ENCODE data around the gene IL36A. TPM values are rescaled to one million over a fixed set of nuclear protein-coding genes. Genes with fewer than 3 reads are reported as not detected.
A peak's percentile ranks its signal among the peaks of the same experiment; 100 is the strongest.

The IL36A gene
- under 1 TPM; 0.29 to 0.53 TPM for total RNA-seq

GRCh38 chr2:113005030-113005509 lies at the start of gene IL36A:
TSS of gene IL36A (plus strand) at chr2:113005459. CDS start at chr2:113005872, 413 bp downstream.
- no peaks in the 10 kb centered on the region for H3K27me3 Mint-ChIP-seq (ENCODE audit: low read depth)
- H3K4me1 Mint-ChIP-seq (ENCODE audit: low read depth) = peaks cover 6% of the 10 kb centered on the region
- ChIA-PET POLR2A (no interaction called here), CTCF (no interaction called here)
- no peak for DNase-seq
- H3K4me3 Mint-ChIP-seq = no peak within 1 kb of the TSS
- peaks cover 10% of the 10 kb centered on the region for H3K36me3 Mint-ChIP-seq (ENCODE audit: low read depth)
- H3K9me3 Mint-ChIP-seq (ENCODE audit: insufficient read depth) = peaks cover 27% of the 10 kb centered on the region
- no peak within 1 kb of the TSS for H3K27ac Mint-ChIP-seq
- ATAC-seq = no peak

DNA sequence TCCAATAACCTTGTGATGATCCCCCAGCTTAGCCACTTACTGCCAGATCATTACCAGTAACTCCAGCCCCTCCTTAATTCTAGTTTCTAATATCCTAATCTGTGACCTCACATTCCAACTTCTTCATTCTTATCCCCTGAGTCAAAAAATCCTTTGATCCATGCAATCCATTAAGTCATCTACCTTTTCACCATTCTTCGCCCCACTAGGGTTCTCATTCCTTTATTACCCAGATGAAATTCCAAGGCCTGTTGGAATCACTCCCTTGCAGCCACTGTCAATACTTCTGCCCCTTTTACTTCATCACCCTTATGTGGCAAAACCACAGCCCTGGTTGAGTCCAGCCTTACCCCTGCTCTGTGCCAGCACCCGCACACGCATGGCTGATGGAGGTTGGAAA lies 47.7 kb upstream of the IL36A start:
- H3K27me3 Mint-ChIP-seq (ENCODE audit: low read depth) = peaks cover 4% of the 10 kb centered on the region
- H3K9me3 Mint-ChIP-seq (ENCODE audit: insufficient read depth) = no peaks in the 10 kb centered on the region
- H3K27ac Mint-ChIP-seq = no peak overlapping the region
- no peaks in the 10 kb centered on the region for H3K4me1 Mint-ChIP-seq (ENCODE audit: low read depth)
- POLR2A ChIA-PET = no interaction called here
- no peak for DNase-seq
- CTCF ChIA-PET = no interaction called here
- no peak for ATAC-seq
- H3K36me3 Mint-ChIP-seq (ENCODE audit: low read depth) = no peaks in the 10 kb centered on the region
- no peak overlapping the region for H3K4me3 Mint-ChIP-seq

DNA sequence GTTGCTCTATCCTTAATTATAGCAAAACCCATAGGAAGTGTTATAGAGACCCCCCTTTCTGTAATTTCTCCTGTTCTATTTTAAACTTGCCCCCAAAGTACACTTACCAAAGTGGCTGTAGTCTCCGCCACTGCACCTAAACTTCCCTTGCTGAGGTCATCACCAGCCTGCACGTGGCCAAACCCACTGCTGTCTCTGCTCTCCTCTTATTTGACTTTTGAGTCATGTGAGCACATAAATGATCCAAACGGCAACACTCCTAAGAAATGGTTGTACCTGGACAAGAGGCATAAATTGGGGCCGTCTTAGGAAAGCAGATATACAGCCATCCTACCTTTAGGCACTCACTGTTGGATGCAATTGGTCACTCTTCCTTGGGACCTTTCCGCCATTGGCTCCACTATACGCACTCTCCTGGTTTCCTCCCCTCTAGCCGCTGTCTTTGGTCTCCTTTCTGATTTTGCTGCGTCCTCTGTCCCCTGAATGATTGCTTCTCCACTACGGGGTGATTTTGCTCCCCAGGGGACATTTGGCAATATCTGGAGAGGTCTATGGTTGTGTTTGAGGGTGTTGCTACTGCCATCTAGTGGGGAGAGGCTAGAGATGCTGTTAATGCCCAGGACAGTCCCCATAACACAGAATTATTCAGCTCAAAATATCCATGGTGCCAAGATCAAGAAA lies 46.7 kb upstream of the IL36A start:
- POLR2A ChIA-PET = no interaction called here
- CTCF ChIA-PET = interaction anchor here (0.5 to 2.9 kb wide), 26 partner anchors 9 to 334 kb away, joined by 3 to 13 read pairs (median 4); partner anchors contain the start of gene IL36G
- Mint-ChIP-seq H3K36me3 (ENCODE audit: low read depth) (no peaks in the 10 kb centered on the region), H3K9me3 (ENCODE audit: insufficient read depth) (no peaks in the 10 kb centered on the region), H3K4me1 (ENCODE audit: low read depth) (no peaks in the 10 kb centered on the region), H3K27me3 (ENCODE audit: low read depth) (peaks cover 3% of the 10 kb centered on the region), H3K4me3 (no peak overlapping the region), H3K27ac (no peak overlapping the region)
- ATAC-seq (peak; percentile 86), DNase-seq (peak; percentile 57)

- H3K4me3 Mint-ChIP-seq = no peak overlapping the region
- ChIA-PET POLR2A (no interaction called here), CTCF (interaction anchor here (0.5 to 2.9 kb wide), 26 partner anchors 8 to 335 kb away, joined by 3 to 13 read pairs (median 4); partner anchors contain the start of gene IL36G)
- no peaks in the 10 kb centered on the region for H3K36me3 Mint-ChIP-seq (ENCODE audit: low read depth)
- ATAC-seq = no peak
- no peaks in the 10 kb centered on the region for H3K4me1 Mint-ChIP-seq (ENCODE audit: low read depth)
- H3K9me3 Mint-ChIP-seq (ENCODE audit: insufficient read depth) = no peaks in the 10 kb centered on the region
- H3K27me3 Mint-ChIP-seq (ENCODE audit: low read depth) = peaks cover 3% of the 10 kb centered on the region
- no peak overlapping the region for H3K27ac Mint-ChIP-seq
- DNase-seq = no peak
These were observed 46.0 kb upstream of the IL36A start for GRCh38 chr2:112959109-112959812.

DNA sequence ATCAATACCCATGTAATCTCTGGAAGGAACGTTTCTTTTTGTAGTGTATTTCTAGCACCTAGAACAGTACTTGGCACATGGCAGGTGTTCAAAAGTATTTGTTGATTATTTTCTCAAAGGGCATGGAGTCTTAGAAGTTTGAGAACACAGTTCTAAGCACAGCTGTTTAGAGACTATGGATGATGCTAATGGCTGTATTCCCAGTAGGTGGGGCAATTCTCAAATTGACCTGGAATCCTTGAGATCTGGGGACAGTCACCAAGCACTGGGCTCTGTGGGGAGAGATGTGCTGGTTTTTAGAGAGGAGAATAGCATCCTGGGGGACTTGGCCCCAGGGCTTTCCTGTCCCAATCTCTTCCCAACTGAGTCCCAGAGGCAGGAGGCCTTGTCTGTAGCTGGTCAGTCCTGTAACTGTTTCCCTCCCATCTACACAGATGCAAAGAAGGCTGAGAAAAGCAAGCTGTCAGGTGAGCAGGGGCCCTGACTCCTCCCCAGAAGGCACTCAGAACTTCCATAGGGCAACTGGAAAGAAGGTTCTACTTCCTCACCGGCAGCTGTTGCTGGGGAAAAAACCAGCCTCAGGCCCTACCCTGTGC lies 44.9 kb upstream of the IL36A start:
- H3K4me1 Mint-ChIP-seq (ENCODE audit: low read depth) = no peaks in the 10 kb centered on the region
- no peak for ATAC-seq
- no peak overlapping the region for H3K4me3 Mint-ChIP-seq
- H3K36me3 Mint-ChIP-seq (ENCODE audit: low read depth) = no peaks in the 10 kb centered on the region
- H3K27me3 Mint-ChIP-seq (ENCODE audit: low read depth) = peaks cover 3% of the 10 kb centered on the region
- ChIA-PET POLR2A (no interaction called here), CTCF (interaction anchor here (0.8 to 2.9 kb wide), 7 partner anchors 16 to 211 kb away, joined by 3 to 13 read pairs (median 6); partner anchors contain the start of gene IL36G)
- no peak overlapping the region for H3K27ac Mint-ChIP-seq
- no peak for DNase-seq
- H3K9me3 Mint-ChIP-seq (ENCODE audit: insufficient read depth) = no peaks in the 10 kb centered on the region

DNA sequence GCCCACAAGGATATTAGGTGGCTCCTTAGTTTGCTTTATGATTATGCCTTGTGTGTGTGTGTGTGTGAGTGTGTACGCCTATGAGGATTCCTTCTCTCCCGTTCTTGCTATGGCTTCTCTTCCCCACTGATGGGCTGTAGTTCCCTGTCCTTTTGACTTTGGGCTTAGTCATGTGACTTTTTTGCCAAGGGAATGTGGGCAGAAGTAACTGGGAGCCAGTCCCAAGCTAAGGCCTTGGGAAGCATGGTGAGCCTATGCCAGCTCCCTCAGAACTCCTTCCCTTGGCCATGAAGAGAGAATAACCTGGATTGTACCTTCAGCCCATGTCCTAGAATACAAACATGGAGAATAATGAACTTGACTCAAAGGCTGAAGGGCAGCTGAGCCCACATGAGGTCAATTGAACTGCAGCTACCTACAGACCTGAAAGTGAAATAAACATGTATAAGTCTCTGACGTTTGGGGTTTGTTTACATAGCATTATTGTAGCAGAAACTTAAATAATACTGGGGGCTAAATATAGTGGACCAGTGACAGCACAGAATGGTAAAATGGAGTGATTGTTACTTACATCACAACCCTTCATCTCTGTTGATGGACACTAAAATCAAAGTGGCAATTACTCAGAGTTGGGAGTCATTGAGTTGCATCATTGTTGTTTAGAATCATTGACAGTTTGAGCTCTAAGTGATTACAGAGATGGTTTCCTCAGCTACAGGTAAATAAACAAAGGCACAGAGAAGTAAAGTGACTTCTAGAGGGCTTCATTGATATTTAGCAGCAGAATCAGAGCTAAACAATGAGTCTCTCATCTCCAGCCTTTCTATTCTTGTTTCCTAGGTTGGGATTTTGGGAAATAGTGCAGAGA lies 42.7 kb upstream of the IL36A start:
- POLR2A ChIA-PET = interaction anchor here (0.7 kb wide), 1 partner anchor 33 kb away, joined by 3 read pairs; no protein-coding TSS in a partner anchor

DNA sequence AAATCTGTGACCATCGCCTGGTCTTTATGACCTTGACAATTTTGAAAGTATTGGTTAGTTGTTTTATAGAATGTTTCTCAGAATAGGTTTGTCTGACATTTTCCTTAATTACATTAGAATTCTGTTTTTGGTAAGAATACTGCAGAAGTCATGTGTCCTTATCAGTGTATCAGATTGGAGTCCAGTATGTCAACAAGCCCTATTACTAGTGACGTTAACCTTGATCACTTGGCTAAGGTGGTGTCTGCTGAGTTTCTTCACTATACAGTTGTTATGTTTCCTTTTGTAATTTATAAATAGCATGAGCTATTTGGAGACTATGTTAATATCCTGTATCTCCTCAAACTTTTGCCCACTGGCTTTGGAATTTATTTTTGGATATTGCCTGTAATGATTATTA lies 38.2 kb upstream of the IL36A start:
- Mint-ChIP-seq H3K4me1 (ENCODE audit: low read depth) (peaks cover 9% of the 10 kb centered on the region), H3K4me3 (no peak overlapping the region), H3K36me3 (ENCODE audit: low read depth) (peaks cover 6% of the 10 kb centered on the region), H3K27ac (no peak overlapping the region), H3K9me3 (ENCODE audit: insufficient read depth) (peaks cover 9% of the 10 kb centered on the region), H3K27me3 (ENCODE audit: low read depth) (peaks cover 5% of the 10 kb centered on the region)
- CTCF ChIA-PET = interaction anchor here (0.8 to 1.0 kb wide), 2 partner anchors 8 to 29 kb away, joined by 3 to 6 read pairs; no protein-coding TSS in a partner anchor
- DNase-seq (no peak), ATAC-seq (no peak)
- POLR2A ChIA-PET = no interaction called here

More for the DNA sequence above, 42.7 kb upstream of the IL36A start:
- Mint-ChIP-seq H3K9me3 (ENCODE audit: insufficient read depth) (no peaks in the 10 kb centered on the region), H3K27me3 (ENCODE audit: low read depth) (peaks cover 5% of the 10 kb centered on the region), H3K36me3 (ENCODE audit: low read depth) (no peaks in the 10 kb centered on the region), H3K4me3 (no peak overlapping the region), H3K27ac (no peak overlapping the region), H3K4me1 (ENCODE audit: low read depth) (no peaks in the 10 kb centered on the region)
- DNase-seq (no peak), ATAC-seq (no peak)
- CTCF ChIA-PET = interaction anchor here (1.0 to 1.6 kb wide), 5 partner anchors 11 to 212 kb away, joined by 3 to 7 read pairs (median 4); no protein-coding TSS in a partner anchor

GRCh38 chr2:112972423-112973086 lies 32.7 kb upstream of the IL36A start:
- ChIA-PET CTCF (no interaction called here), POLR2A (no interaction called here)
- ATAC-seq = no peak
- Mint-ChIP-seq H3K27ac (no peak overlapping the region), H3K9me3 (ENCODE audit: insufficient read depth) (peaks cover 9% of the 10 kb centered on the region), H3K27me3 (ENCODE audit: low read depth) (no peaks in the 10 kb centered on the region), H3K4me3 (no peak overlapping the region), H3K4me1 (ENCODE audit: low read depth) (peaks cover 9% of the 10 kb centered on the region), H3K36me3 (ENCODE audit: low read depth) (peaks cover 6% of the 10 kb centered on the region)
- DNase-seq = no peak

DNA sequence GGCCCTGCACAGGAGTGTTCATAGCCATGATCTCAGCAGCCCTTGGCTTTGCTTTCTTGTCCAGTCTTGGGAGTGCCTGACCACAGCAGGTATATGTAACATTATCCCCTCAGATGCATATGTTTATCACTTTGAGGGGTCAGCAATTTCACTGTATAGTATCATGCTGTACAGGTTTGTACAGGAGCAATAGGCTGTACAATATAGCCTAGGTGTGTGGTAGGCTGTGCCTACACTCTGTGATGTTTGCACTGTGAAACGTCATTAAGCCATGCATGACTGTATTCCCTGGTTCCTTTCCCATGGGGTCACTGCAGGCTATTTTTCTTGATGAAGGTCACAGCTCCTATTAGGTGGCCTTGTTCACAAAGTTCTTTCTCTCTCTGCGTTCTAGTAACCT lies 32.1 kb upstream of the IL36A start:
- DNase-seq (no peak), ATAC-seq (no peak)
- no peaks in the 10 kb centered on the region for H3K27me3 Mint-ChIP-seq (ENCODE audit: low read depth)
- peaks cover 9% of the 10 kb centered on the region for H3K9me3 Mint-ChIP-seq (ENCODE audit: insufficient read depth)
- H3K4me1 Mint-ChIP-seq (ENCODE audit: low read depth) = peaks cover 9% of the 10 kb centered on the region
- no peak overlapping the region for H3K27ac Mint-ChIP-seq
- no peak overlapping the region for H3K4me3 Mint-ChIP-seq
- ChIA-PET CTCF (no interaction called here), POLR2A (no interaction called here)
- peaks cover 6% of the 10 kb centered on the region for H3K36me3 Mint-ChIP-seq (ENCODE audit: low read depth)

GRCh38 chr2:112977559-112978056 lies 27.7 kb upstream of the IL36A start, which contains the start of gene IL36G:
TSS of gene IL36G (plus strand) at chr2:112978006. CDS start at chr2:112978639, 633 bp downstream.
- H3K9me3 Mint-ChIP-seq (ENCODE audit: insufficient read depth) = no peaks in the 10 kb centered on the region
- DNase-seq = no peak
- no peaks in the 10 kb centered on the region for H3K4me1 Mint-ChIP-seq (ENCODE audit: low read depth)
- ATAC-seq = no peak
- no peaks in the 10 kb centered on the region for H3K27me3 Mint-ChIP-seq (ENCODE audit: low read depth)
- no peaks in the 10 kb centered on the region for H3K36me3 Mint-ChIP-seq (ENCODE audit: low read depth)
- no peak within 1 kb of the TSS for H3K4me3 Mint-ChIP-seq
- POLR2A ChIA-PET = no interaction called here
- no peak within 1 kb of the TSS for H3K27ac Mint-ChIP-seq
- CTCF ChIA-PET = interaction anchor here (2.6 to 3.5 kb wide), 2 partner anchors 18 to 36 kb away, joined by 11 to 12 read pairs; no protein-coding TSS in a partner anchor
